ENCODE data around the gene PAM16.
A peak's percentile ranks its signal among the peaks of the same experiment; 100 is the strongest.

Gene PAM16

DNA sequence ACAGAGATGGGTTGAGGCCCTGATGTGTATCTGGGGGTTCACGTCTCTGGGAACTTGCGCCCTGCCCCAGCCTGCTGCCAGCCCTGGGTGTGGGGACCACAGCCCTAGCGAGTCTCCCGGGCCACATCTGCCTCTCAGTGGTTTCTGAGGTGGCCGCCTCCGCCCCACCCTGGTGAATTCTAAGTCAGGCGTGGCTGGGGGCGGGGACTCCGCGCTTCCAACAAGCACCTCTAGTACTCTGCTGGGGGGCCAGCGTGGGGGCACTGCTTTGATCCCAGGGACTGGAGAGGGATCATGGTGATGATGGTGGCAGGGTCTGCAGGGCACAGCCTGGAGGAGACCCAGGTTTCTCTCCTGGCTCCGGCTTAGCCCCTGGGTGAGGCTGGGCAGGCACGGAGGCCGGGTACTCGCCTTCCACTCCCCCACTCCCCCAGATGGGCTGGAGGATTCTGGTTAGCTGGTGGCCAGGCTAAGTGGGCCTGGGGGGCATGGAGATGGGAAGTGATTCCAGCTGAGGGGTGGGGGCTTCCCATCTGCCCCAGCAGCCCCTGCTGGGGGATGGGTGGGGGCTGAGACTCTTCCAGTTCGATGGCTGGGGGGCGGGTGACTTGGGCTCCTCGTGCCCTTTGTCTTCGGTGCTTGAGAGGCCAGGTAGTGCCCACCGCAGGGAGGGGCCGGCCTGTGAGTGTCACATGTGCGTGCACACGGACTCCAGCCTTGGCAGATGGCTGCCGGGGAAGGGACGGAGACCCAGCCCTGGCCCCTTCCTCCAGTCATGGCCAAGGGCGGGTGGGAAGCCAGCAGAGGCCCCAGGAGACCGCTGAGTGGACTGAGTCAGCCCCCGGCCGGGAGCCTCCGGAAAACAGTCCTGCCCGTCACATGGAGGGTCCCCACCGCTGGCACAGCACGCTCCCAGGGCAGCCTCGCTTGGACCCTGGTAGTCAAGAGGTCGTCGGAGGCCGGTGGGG lies 31.4 kb downstream of the PAM16 start:
- no peak for DNase-seq (ENCODE audit: low read depth in 2 of 2)

GRCh38 chr16:4318967-4319366 lies 32.2 kb downstream of the PAM16 start:
- no peak for DNase-seq (ENCODE audit: low read depth in 2 of 2)

DNA sequence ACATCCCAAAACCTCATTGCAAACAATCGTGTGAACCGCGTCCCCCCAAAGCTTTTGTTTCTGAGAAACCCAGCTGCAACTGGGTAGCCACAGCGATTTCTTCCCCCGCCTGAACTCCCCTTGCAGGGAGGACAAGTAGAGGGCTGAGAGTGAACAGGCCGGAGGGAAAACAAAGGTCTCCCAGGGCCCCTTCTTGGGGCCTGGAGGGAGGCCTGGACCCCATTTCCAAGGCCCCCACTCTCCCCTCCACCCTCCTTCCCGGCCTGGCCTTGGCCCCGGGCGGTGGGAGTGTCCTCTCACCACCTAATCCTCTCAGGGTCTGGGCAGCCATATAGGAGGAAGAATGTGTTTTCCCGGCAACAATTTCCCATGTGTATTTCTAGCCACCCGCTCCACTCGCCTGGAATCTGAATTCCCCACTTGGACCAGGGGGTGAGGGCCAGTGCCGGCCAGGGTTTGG lies 32.6 kb downstream of the PAM16 start:
- no peak for DNase-seq (ENCODE audit: low read depth in 2 of 2)

DNA sequence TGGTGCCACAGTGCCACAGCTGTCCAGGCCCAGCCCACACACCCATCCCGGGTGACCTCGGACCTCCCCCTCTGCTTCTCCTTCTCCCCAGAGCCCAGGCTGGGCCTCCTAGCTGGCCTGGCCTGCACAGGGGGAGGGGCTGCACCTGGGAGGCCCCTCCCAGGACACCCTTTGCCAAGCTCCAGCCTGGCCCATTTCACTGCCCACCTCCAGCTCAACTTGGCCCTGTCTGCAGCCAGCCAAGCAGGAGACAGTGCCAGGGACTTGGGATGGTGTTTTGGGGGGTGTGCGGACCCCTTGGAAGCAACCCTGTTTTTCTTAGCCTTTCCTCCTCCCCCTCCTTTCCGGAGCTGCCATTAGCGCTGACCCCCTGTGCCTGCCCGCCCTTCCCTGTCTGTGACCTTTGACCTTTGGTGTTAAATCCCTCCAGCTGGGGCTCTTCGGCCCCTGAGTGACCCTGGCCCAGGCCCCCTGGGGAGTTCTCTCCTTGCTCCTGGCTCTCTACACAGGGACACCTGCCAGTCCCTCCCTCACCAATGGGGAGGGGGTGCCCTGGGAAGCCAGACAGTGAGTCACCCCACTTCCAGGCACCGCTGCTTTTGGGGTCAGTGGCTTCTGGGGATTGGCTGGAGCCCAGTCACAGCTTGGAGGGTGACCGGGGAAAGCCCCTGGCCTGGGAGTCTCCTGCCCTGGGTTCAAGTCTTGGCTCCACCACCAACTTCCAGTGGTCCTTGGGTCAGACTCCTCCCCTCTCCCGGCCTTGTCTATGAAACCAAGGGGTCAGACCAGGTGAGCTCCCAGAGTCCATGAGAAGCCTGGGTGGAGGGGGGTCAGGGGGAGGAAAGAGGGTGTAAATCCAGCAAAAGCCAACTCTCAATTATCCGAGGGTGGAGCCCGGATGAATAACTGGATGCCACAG lies 33.3 kb downstream of the PAM16 start:
- no peak for DNase-seq (ENCODE audit: low read depth in 2 of 2)

- no peak for DNase-seq (ENCODE audit: low read depth in 2 of 2)
These were observed 34.1 kb downstream of the PAM16 start for GRCh38 chr16:4316864-4317531.

GRCh38 chr16:4316108-4316863 lies 34.8 kb downstream of the PAM16 start:
- no peak for DNase-seq (ENCODE audit: low read depth in 2 of 2)

DNA sequence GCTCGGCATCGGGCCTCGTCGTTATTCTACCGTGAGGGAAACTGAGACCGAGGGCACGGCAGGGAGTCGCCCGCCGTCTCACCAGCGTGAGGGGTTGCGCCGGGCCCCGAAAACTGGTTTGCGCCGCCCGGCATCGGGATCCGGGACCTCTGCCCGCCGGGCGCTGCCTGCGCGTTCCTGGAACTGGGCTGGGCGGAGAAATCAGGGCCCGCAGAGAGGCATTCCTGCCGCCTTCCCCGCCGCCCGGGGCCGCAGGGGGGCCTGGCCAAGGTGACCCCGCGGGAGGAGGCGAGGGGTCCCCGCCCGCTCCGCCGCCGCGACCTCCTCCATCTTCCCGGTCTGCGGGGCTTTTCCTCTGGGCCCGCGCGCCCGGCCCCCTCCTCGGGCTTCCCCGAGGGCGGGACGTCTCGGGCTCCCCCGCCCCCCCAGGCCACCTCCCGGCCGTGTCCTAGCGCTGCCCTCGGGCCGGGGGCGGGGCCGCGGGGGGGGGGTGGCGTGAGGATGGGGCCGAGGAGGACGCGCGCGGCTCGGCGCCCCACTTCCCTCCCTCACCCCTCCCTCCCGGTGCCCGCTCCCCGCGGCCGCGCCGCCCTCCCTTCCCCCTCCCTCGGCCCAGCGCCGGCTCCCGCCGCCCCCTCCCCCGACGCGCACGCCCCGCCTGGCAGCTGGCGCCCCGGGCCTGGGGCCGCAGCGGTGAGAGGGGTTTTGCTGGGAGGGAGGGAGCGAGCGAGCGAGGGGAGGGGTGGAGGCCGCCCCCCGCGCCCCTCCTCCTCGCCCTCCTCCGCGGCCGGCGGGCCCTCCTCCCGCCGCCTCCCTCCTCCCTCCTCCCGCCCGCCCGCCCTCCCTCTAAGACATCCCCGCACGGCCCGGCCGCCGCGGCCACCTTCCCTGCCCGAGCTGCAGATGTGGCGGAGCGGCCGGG lies 35.7 kb downstream of the PAM16 start, which contains the start of gene GLIS2:
GLIS2 (plus strand) TSS at position 882 of the 922 bp plus-strand sequence. CDS start 16,214 bp downstream, outside the sequence.
- no peak for DNase-seq (ENCODE audit: low read depth in 2 of 2)

DNA sequence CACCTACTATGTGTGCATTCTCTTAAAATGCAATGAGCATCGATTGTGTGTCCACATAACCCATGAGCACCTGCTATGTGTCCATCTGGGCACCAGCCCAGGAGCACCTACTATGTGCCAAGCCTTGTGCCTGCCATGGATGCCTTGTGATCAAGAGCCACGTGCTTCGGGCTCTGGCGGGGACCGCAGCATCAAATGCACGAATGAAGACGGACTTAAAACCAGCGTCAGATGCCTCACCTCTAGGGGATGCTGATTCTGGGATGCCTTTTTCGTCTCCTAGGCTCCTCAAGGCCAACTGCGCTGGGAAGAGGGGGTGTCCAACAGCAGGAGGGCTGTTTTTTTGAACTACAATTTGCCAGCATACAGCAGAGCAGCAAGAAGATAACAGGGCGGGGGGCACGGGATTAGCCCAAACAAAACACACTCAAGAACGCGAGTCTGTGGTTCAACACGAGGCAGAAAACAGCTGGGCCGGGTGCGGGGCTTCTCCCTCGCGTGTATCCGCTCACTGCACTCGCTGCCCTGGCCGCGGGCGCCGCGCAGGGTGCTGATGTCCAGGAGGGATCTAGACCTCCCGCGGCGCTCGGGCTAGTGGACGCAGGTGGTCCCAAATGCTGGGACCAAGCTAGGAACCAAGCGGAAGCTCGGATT lies 36.5 kb downstream of the PAM16 start:
- no peak for DNase-seq (ENCODE audit: low read depth in 2 of 2)

DNA sequence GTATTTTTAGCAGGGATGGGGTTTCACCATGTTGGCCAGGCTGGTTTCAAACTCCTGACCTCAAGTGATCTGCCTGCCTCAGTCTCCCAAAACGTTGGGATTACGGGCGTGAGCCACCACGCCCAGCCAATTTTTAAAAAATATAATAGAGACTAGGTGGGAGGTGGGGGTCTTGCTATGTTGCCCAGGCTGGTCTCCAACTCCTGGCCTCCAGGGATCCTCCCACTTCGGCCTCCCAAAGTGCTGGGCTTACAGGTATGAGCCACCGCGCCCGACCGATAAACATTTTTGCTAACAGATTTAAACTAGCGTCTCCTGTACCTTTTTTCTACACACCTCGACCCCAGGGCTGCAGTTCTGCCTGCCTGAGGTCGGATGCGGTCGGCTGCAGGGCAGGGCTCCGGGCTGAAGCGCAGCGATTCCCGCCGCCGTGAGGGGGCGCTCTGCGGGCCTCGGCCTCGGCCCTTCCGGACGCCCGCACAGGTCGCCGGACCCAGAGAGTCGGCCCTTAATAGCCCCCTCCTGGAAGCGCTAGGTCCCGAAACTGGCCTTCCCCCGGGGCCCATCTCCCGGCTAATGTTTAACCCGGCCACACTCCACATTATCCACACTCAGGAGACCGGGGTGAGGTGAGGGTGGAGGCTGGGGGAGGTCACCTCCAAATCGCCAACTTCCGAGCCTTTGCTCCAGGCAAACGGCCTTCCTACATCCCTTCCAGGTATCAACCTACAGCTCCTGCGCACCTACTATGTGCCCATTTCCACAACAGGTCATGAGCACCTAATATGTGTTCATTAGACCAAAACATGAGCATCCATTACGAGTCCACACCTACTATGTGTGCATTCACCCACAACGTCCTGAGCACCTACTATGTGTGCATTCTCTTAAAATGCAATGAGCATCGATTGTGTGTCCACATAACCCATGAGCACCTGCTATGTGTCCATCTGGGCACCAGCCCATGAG lies 37.3 kb downstream of the PAM16 start:
- DNase-seq (ENCODE audit: low read depth in 2 of 2) = no peak

DNA sequence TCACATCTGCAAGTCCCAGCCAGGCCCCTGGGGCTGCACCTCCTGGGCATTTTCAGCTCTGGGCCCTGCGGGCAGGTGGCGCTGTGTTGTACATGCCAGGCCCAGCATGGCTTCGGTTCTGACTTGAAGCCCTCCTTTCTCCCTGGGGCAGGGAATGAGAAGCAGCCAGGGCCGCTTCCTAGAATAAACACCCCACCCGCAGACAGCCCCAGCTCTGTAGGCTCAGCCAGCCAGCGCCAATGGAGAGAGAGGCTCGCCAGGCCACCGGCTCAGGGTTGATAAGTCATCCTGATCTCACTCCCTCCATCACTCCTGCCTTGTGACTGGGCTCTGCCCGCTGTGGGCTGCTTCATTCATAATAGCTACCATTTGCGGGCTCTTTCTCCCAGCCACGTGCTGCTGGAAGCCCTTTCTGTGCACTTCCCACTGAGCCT lies 41.3 kb downstream of the PAM16 start:
- peak in 1 of 2 donors; percentile 36 for DNase-seq (ENCODE audit: low read depth in 2 of 2)

DNA sequence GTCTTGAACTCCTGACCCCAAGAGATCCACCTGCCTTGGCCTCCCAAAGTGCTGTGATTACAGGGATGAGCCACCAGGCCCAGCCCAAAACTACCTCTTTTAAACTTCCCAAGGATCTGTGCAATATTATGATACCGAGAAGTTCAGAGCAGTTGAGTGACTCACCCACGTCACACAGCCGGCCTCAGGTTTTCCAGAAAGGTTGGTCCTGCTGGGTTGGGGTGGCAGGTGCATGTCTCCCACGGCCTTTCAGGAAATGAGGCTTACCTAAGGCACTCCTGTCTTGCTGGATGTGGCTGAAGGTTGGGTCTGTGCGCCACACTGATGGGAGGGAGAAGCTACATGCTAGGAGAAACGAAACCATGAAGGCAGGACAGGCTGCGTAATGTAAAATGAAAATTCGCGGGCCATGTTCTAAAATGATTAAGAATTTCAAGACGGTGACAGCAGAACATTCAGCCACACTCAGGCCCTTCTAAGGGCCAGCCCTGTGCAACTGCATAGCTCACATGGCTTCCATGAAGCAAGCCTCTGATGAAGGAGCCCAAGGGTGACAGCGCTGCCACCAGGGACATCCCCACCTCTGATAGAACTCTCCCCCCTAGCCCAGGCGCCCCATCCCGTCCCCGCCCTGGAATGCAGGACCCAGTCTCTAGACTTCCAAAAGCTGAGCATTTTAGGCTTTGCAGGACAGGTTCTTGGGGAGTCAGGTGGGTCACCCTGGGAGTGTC lies 41.9 kb downstream of the PAM16 start:
- DNase-seq (ENCODE audit: low read depth in 2 of 2) = no peak

DNA sequence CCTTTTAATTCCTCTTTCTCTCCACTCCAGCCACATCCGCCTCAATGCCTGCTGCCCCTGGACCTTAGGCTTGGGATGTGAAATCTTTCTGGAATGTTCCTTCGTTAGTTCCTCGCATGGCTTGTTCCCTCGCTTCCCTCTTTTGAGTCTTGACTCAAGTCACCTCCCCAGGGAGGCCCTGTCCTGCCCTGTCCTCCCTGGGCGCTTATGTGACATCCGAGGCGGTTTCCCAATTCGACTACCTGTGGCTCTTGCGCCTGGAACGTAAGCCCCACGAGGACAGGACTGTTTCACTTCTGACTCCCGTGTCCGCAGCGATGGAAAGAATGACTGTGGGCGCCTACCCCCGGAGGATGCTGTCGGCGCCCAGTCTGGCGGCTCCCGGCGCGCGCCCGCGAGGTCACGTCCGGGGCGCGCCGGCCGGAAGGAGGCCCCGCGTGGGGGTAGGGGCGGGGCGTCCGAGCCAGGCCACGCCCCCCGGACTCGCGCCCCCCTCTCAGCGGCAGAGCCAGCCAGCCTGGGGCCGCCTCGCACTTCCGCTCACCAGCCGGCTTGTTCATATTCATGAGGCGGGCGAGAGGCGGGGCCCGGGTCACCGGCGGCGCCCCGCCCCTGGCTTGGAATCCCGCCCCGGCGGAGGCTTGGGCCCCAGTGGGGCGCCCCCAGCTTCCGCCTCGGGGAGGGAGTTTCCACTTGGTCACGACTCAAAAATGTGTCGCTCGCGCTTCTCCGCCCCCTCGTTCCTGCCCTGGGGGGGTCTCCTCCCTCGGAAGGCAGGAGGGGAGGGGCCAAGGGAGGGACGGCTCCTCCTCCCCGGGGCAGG lies 43.7 kb downstream of the PAM16 start:
- DNase-seq (ENCODE audit: low read depth in 2 of 2) = peak; percentile 89 to 93

- DNase-seq (ENCODE audit: low read depth in 2 of 2) = no peak
These were observed 44.5 kb downstream of the PAM16 start for GRCh38 chr16:4306470-4307214.

GRCh38 chr16:4303973-4304372 lies 47.1 kb downstream of the PAM16 start:
- DNase-seq (ENCODE audit: low read depth in 2 of 2) = no peak

DNA sequence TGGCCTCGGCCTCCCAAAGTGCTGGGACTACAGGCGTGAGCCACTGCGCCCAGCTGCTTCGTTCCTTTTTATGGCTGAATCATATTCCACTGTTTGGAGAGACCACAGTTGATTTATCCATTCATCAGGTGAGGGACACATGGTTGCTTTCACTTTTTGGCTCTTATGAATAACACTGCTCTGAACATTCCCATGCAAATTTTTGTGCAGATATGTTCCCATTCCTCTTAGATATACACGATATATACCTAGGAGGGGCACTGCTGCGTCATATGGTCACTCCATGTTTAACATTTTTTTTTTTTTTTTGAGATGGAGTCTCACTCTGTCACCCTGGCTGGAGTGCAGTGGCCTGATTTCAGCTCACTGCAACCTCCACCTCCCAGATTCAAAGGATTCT lies 49.2 kb downstream of the PAM16 start:
- DNase-seq (ENCODE audit: low read depth in 2 of 2) = no peak

GRCh38 chr16:4301177-4301576 lies 49.9 kb downstream of the PAM16 start:
- DNase-seq (ENCODE audit: low read depth in 2 of 2) = no peak

Data from stimulated activated CD8-positive, alpha-beta memory T cell treated with anti-CD3 and anti-CD28 coated beads, Interleukin-7, amount 100 ng/mL, for 1 hour (primary cell).